Measurements from ENCODE around the gene ANKRD33B. TPM values are rescaled to one million over a fixed set of nuclear protein-coding genes. Genes with fewer than 3 reads are reported as not detected.

Gene ANKRD33B
- total RNA-seq, 1 experiment from 2014 or later, result 0.75 TPM

DNA sequence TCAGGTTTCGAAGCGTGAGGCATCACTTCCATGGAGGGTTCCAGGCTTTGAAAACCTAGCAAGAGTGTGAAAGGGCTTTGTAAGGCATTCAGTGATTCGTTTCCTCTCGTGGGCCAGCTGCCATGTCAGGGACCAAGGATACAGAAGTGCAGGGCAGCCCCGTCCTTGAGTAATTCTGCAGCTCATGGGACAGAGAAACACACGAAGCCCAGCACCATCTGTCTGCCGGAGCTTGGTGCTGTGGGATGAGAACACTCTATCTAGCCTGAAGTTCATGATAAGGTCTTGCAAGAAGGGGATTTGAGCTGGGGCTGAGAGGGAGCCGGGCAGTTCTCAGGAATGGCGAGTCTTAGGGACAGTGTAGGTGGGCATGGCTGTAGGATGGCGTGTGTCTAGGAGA, 55.8 kb downstream of the ANKRD33B start:
- Histone ChIP-seq H3K27me3 (replicated peaks; ENCODE audit: insufficient read depth, low read depth, low read length, poor library complexity) (peaks cover 4% of the 10 kb centered on the region), H3K36me3 (ENCODE audit: insufficient read depth, low read length, poor library complexity, severe bottlenecking) (no peaks in the 10 kb centered on the region), H3K4me3 (ENCODE audit: low read depth, low read length, poor library complexity, severe bottlenecking) (no peak overlapping the region), H3K9me3 (ENCODE audit: low read depth, low read length, poor library complexity, severe bottlenecking) (peaks cover 3% of the 10 kb centered on the region), H3K27ac (ENCODE audit: low read depth, low read length, poor library complexity, severe bottlenecking) (no peak overlapping the region), H3K4me1 (ENCODE audit: insufficient read depth, low read length, poor library complexity, severe bottlenecking) (no peaks in the 10 kb centered on the region)
- CTCF ChIA-PET, result no interaction called here
- POLR2A ChIA-PET (ENCODE audit: low non-redundant PET), result no interaction called here
- no TSS peak for BruUV-seq (replicated peaks)
- intact Hi-C loops (cut with micrococcal nuclease; ENCODE audit: unreplicated experiment), result no loop called here
- no peak for DNase-seq (ENCODE audit: low spot score)
- TF ChIP-seq EZH2 (IDR thresholded peaks at IDR 0.05; ENCODE audit: borderline replicate concordance, low read depth, low read length, poor library complexity, severe bottlenecking), result no peak
- TF ChIP-seq, protein P1, sequence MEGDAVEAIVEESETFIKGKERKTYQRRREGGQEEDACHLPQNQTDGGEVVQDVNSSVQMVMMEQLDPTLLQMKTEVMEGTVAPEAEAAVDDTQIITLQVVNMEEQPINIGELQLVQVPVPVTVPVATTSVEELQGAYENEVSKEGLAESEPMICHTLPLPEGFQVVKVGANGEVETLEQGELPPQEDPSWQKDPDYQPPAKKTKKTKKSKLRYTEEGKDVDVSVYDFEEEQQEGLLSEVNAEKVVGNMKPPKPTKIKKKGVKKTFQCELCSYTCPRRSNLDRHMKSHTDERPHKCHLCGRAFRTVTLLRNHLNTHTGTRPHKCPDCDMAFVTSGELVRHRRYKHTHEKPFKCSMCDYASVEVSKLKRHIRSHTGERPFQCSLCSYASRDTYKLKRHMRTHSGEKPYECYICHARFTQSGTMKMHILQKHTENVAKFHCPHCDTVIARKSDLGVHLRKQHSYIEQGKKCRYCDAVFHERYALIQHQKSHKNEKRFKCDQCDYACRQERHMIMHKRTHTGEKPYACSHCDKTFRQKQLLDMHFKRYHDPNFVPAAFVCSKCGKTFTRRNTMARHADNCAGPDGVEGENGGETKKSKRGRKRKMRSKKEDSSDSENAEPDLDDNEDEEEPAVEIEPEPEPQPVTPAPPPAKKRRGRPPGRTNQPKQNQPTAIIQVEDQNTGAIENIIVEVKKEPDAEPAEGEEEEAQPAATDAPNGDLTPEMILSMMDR (conservative IDR thresholded peaks at IDR 0.05; ENCODE audit: low read depth, low read length), result no peak

DNA sequence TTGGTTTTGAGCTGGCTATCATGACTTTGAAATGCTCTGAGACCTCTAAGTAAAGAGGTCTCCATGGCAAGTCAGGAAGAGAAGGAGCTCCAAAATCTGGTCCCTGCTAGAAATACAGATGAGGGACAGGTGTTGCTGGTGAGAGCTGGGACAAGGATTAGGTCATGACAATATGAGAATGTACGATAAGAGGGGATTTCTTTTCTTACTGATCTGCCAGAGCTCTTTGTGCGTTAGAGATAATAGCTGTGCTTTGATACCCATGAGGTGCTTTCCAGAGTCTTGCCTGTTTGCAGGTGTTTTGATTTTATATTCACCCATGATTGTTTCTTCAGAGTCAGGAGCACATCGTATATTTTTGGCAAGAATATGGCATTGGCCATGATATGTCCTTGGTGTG, 56.5 kb downstream of the ANKRD33B start:
- TF ChIP-seq, protein P1 (conservative IDR thresholded peaks at IDR 0.05; ENCODE audit: low read depth, low read length), result no peak
- TF ChIP-seq EZH2 (IDR thresholded peaks at IDR 0.05; ENCODE audit: borderline replicate concordance, low read depth, low read length, poor library complexity, severe bottlenecking), result no peak
- CTCF ChIA-PET, result no interaction called here
- Histone ChIP-seq H3K4me1 (ENCODE audit: insufficient read depth, low read length, poor library complexity, severe bottlenecking) (no peaks in the 10 kb centered on the region), H3K4me3 (ENCODE audit: low read depth, low read length, poor library complexity, severe bottlenecking) (no peak overlapping the region), H3K9me3 (ENCODE audit: low read depth, low read length, poor library complexity, severe bottlenecking) (peaks cover 3% of the 10 kb centered on the region), H3K27me3 (replicated peaks; ENCODE audit: insufficient read depth, low read depth, low read length, poor library complexity) (peaks cover 4% of the 10 kb centered on the region), H3K27ac (ENCODE audit: low read depth, low read length, poor library complexity, severe bottlenecking) (no peak overlapping the region), H3K36me3 (ENCODE audit: insufficient read depth, low read length, poor library complexity, severe bottlenecking) (no peaks in the 10 kb centered on the region)
- no peak for DNase-seq (ENCODE audit: low spot score)
- POLR2A ChIA-PET (ENCODE audit: low non-redundant PET), result no interaction called here
- intact Hi-C loops (cut with micrococcal nuclease; ENCODE audit: unreplicated experiment), result no loop called here
- no TSS peak for BruUV-seq (replicated peaks)

GRCh38 chr5:10621832-10622231, 58.0 kb downstream of the ANKRD33B start:
- no peak overlapping the region for H3K27ac ChIP-seq (ENCODE audit: low read depth, low read length, poor library complexity, severe bottlenecking)
- BruUV-seq (replicated peaks), result no TSS peak
- H3K9me3 ChIP-seq (ENCODE audit: low read depth, low read length, poor library complexity, severe bottlenecking), result peaks cover 3% of the 10 kb centered on the region
- no peak for DNase-seq (ENCODE audit: low spot score)
- POLR2A ChIA-PET (ENCODE audit: low non-redundant PET), result no interaction called here
- CTCF ChIA-PET, result interaction anchor here (0.5 kb wide), 1 partner anchor 58 kb away, joined by 11 read pairs; no protein-coding TSS in a partner anchor
- H3K4me3 ChIP-seq (ENCODE audit: low read depth, low read length, poor library complexity, severe bottlenecking), result no peak overlapping the region
- H3K4me1 ChIP-seq (ENCODE audit: insufficient read depth, low read length, poor library complexity, severe bottlenecking), result peaks cover 1% of the 10 kb centered on the region
- H3K27me3 ChIP-seq (replicated peaks; ENCODE audit: insufficient read depth, low read depth, low read length, poor library complexity), result peaks cover 4% of the 10 kb centered on the region
- TF ChIP-seq EZH2 (IDR thresholded peaks at IDR 0.05; ENCODE audit: borderline replicate concordance, low read depth, low read length, poor library complexity, severe bottlenecking), result no peak
- TF ChIP-seq, protein P1 (conservative IDR thresholded peaks at IDR 0.05; ENCODE audit: low read depth, low read length), result no peak
- H3K36me3 ChIP-seq (ENCODE audit: insufficient read depth, low read length, poor library complexity, severe bottlenecking), result no peaks in the 10 kb centered on the region
- intact Hi-C loops (cut with micrococcal nuclease; ENCODE audit: unreplicated experiment), result no loop called here

All from A673 (cell line).